Body of pancreas (tissue), 4 donors: ENCODE results near the gene SLC7A7.
"Not testable (repeated sequence)": the region's sequence is repeated elsewhere in the genome, so short reads cannot be mapped to it uniquely, and the experiment has no call there.

Source experiments
- POLR2A ChIP-seq, 3 donors: fragments of 450-650 bp; IDR thresholded peaks; one replicate each; pipeline ENCODE4 v1.6.1; 2016; ENCODE audit warnings: antibody characterized with exemption in 3 of 3, mild to moderate bottlenecking in 2 of 3
- TF ChIP-seq, protein P1 (sequence below), 7 experiments: fragments of 450-650 bp in 4 of 7; fragments of 200-600 bp in 3 of 7; sonication (generic) in 3 of 7; IDR thresholded peaks; one replicate each; pipeline ENCODE4 v1.5.1; 2016 to 2019; ENCODE audit warnings: antibody characterized with exemption in 7 of 7

DNA sequence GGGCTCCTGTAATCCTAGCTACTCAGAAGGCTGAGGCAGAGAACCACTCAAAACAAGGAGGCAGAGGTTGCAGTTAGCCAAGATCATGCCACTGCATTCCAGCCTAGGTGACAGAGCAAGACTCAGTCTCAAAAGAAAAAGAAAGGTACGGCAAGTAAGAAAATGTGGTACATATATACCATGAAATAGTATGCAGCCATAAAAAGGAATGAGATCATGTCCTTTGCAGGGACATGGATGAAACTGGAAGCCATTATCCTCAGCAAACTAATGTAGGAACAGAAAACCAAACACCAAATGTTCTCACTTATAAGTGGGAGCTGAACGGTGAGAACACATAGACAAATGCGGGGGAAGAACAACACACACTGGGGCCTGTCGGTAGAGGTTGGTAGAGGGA, 10.0 kb downstream of the SLC7A7 start:
- TF ChIP-seq POLR2A (IDR thresholded peaks at IDR 0.05) = not testable (repeated sequence)
- TF ChIP-seq, protein P1, sequence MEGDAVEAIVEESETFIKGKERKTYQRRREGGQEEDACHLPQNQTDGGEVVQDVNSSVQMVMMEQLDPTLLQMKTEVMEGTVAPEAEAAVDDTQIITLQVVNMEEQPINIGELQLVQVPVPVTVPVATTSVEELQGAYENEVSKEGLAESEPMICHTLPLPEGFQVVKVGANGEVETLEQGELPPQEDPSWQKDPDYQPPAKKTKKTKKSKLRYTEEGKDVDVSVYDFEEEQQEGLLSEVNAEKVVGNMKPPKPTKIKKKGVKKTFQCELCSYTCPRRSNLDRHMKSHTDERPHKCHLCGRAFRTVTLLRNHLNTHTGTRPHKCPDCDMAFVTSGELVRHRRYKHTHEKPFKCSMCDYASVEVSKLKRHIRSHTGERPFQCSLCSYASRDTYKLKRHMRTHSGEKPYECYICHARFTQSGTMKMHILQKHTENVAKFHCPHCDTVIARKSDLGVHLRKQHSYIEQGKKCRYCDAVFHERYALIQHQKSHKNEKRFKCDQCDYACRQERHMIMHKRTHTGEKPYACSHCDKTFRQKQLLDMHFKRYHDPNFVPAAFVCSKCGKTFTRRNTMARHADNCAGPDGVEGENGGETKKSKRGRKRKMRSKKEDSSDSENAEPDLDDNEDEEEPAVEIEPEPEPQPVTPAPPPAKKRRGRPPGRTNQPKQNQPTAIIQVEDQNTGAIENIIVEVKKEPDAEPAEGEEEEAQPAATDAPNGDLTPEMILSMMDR (IDR thresholded peaks at IDR 0.05) = not testable (repeated sequence)
